CD4-positive, alpha-beta memory T cell (primary cell): Measurements from ENCODE around the gene IGSF8. TPM values are rescaled to one million over a fixed set of nuclear protein-coding genes. Genes with fewer than 3 reads are reported as not detected.
A peak's percentile ranks its signal among the peaks of the same experiment; 100 is the strongest.

ENCODE experiments used
- CTCF ChIA-PET: fragments of 350-600 bp; sonication (Branson Sonifier 250); formaldehyde crosslinking; loops from one replicate; lab custom pipeline; 2021; ENCODE audit warnings: inconsistent platforms; ENCODE audit not compliant: partially characterized antibody; lab: Charles Lee
- POLR2A ChIA-PET: fragments of 350-600 bp; sonication (Branson Sonifier 250); formaldehyde crosslinking; loops from one replicate; lab custom pipeline; 2021; ENCODE audit not compliant: partially characterized antibody; lab: Charles Lee
- DNase-seq, 5 donors: peaks; one replicate each; pipeline versions ENCODE4 v3.0.0 to v3.0.0-alpha.2; 2020 to 2022; ENCODE audit warnings: mixed read lengths in 1 of 5
- H3K27ac ChIP-seq: one replicate; pipeline ENCODE4 v1.7.0; 2013; ENCODE audit warnings: low read depth, low read length
- H3K27me3 ChIP-seq: 2 replicates; pipeline ENCODE4 v1.7.0; 2013; ENCODE audit warnings: mild to moderate bottlenecking, low read length, moderate library complexity; ENCODE audit not compliant: insufficient read depth
- H3K36me3 ChIP-seq: 2 replicates; pipeline ENCODE4 v1.7.0; 2013; ENCODE audit warnings: mild to moderate bottlenecking, low read length, moderate library complexity; ENCODE audit not compliant: insufficient read depth
- H3K4me1 ChIP-seq: 2 replicates; pipeline ENCODE4 v1.7.0; 2013; ENCODE audit warnings: mild to moderate bottlenecking, low read length, moderate library complexity; ENCODE audit not compliant: insufficient read depth
- H3K4me3 ChIP-seq, 2 donors: one replicate each; pipeline ENCODE4 v1.7.0; 2013; ENCODE audit warnings: low read length in 2 of 2, mild to moderate bottlenecking in 1 of 2
- H3K9me3 ChIP-seq, 2 donors: one replicate each; pipeline ENCODE4 v1.7.0; 2013; ENCODE audit warnings: low read length in 2 of 2, control low read depth in 1 of 2; ENCODE audit not compliant: control insufficient read depth in 1 of 2
- H3K27ac Mint-ChIP-seq, 7 donors: one replicate each; pipeline ENCODE4 v1.8.0; 2020 to 2021; ENCODE audit warnings: mixed read lengths in 7 of 7, mild to moderate bottlenecking in 6 of 7, inconsistent platforms in 3 of 7, moderate library complexity in 3 of 7
- H3K27me3 Mint-ChIP-seq, 2 donors: one replicate each; pipeline ENCODE4 v1.8.0; 2020 to 2021; ENCODE audit warnings: mixed read lengths in 2 of 2
- H3K36me3 Mint-ChIP-seq, 2 donors: one replicate each; pipeline ENCODE4 v1.8.0; 2020 to 2021; ENCODE audit warnings: mixed read lengths in 2 of 2, inconsistent platforms in 1 of 2, mild to moderate bottlenecking in 1 of 2
- H3K4me1 Mint-ChIP-seq, 4 donors: one replicate each; pipeline ENCODE4 v1.8.0; 2020 to 2021; ENCODE audit warnings: mixed read lengths in 4 of 4, mild to moderate bottlenecking in 1 of 4
- H3K4me3 Mint-ChIP-seq, 8 donors: one replicate each; pipeline ENCODE4 v1.8.0; 2020 to 2021; ENCODE audit warnings: mixed read lengths in 8 of 8, mild to moderate bottlenecking in 7 of 8, moderate library complexity in 6 of 8, inconsistent platforms in 3 of 8
- H3K9me3 Mint-ChIP-seq, 8 donors: one replicate each; pipeline ENCODE4 v1.8.0; 2020 to 2021; ENCODE audit warnings: mixed read lengths in 8 of 8, mild to moderate bottlenecking in 5 of 8, inconsistent platforms in 3 of 8, moderate library complexity in 1 of 8
- intact Hi-C: fragments of 100-400 bp; cut with micrococcal nuclease; formaldehyde crosslinking; loops from one replicate; pipeline ENCODE4 v1.15.1; 2023
- polyA plus RNA-seq, 2 donors: library from polyadenylated mRNA; unstranded; fragments of 300-500 nt; fragmentation: Illumina TruSeq; gene quantifications; one replicate each; pipeline ENCODE4 v1.2.3, GENCODE V29; 2021
- total RNA-seq, 2 experiments: library from RNA; stranded (reverse); gene quantifications; one replicate each; pipeline ENCODE4 v1.2.3, GENCODE V29; 2021

The IGSF8 gene
- total and polyA plus RNA-seq, 4 experiments from 2014 or later, result 36.8 to 51.2 (median 47.9) TPM

- no peaks in the 10 kb centered on the region for H3K9me3 Mint-ChIP-seq
- POLR2A ChIA-PET, result no interaction called here
- Histone ChIP-seq H3K27me3 (peaks cover 38% of the 10 kb centered on the region), H3K4me1 (peaks cover 3% of the 10 kb centered on the region), H3K4me3 (no peak overlapping the region), H3K36me3 (no peaks in the 10 kb centered on the region), H3K9me3 (no peaks in the 10 kb centered on the region), H3K27ac (no peak overlapping the region)
- intact Hi-C loops, result no loop called here
- peaks cover 37 to 43% of the 10 kb centered on the region in 2 donors for H3K27me3 Mint-ChIP-seq
- no peak for DNase-seq
- H3K36me3 Mint-ChIP-seq, result peaks cover 8 to 13% of the 10 kb centered on the region in 2 donors
- peaks cover 8 to 28% (median 18%) of the 10 kb centered on the region in 4 donors for H3K4me1 Mint-ChIP-seq
- CTCF ChIA-PET, result interaction anchor here (0.7 to 11.9 kb wide), 5 partner anchors 12 to 150 kb away, joined by 3 to 141 read pairs (median 18); partner anchors contain the start of genes IGSF8 and KCNJ10
- peak overlapping the region in 1 of 7 donors; percentile 42 for H3K27ac Mint-ChIP-seq
- peak overlapping the region in 7 of 8 donors; percentile 47 to 78 (median 66) for H3K4me3 Mint-ChIP-seq
These were observed 15.5 kb downstream of the IGSF8 start for GRCh38 chr1:160082926-160083325.

- Mint-ChIP-seq H3K9me3 (no peaks in the 10 kb centered on the region), H3K36me3 (peaks cover 6 to 12% of the 10 kb centered on the region in 2 donors), H3K27me3 (peaks cover 39 to 44% of the 10 kb centered on the region in 2 donors), H3K27ac (no peak overlapping the region), H3K4me1 (peaks cover 8 to 28% (median 18%) of the 10 kb centered on the region in 4 donors), H3K4me3 (peak overlapping the region in 5 of 8 donors; percentile 0 to 41 (median 25))
- Histone ChIP-seq H3K4me1 (peaks cover 3% of the 10 kb centered on the region), H3K9me3 (no peaks in the 10 kb centered on the region), H3K27ac (no peak overlapping the region), H3K36me3 (no peaks in the 10 kb centered on the region), H3K4me3 (no peak overlapping the region), H3K27me3 (peaks cover 38% of the 10 kb centered on the region)
- CTCF ChIA-PET, result interaction anchor here (0.8 to 11.9 kb wide), 6 partner anchors 11 to 149 kb away, joined by 3 to 141 read pairs (median 12); partner anchors contain the start of genes IGSF8 and KCNJ10
- DNase-seq, result no peak
- intact Hi-C loops, result no loop called here
- POLR2A ChIA-PET, result no interaction called here
These were observed 15.9 kb downstream of the IGSF8 start for GRCh38 chr1:160082487-160082886.

- no peak within 1 kb of the TSS for H3K4me3 ChIP-seq
- peaks cover 8 to 28% (median 18%) of the 10 kb centered on the region in 4 donors for H3K4me1 Mint-ChIP-seq
- intact Hi-C loops, result no loop called here
- no peaks in the 10 kb centered on the region for H3K36me3 ChIP-seq
- H3K4me3 Mint-ChIP-seq, result no peak within 1 kb of the TSS
- no peak for DNase-seq
- H3K36me3 Mint-ChIP-seq, result peaks cover 0 to 4% of the 10 kb centered on the region in 2 donors
- peaks cover 3% of the 10 kb centered on the region for H3K4me1 ChIP-seq
- ChIA-PET POLR2A (interaction anchor here (1.1 kb wide), 1 partner anchor 182 kb away, joined by 3 read pairs; no protein-coding TSS in a partner anchor), CTCF (interaction anchor here (0.8 to 11.9 kb wide), 9 partner anchors 9 to 148 kb away, joined by 3 to 141 read pairs (median 5); partner anchors contain the start of genes IGSF8 and KCNJ10)
- no peaks in the 10 kb centered on the region for H3K9me3 Mint-ChIP-seq
- H3K27ac ChIP-seq, result no peak within 1 kb of the TSS
- peak within 1 kb of the TSS in 1 of 7 donors; percentile 36 for H3K27ac Mint-ChIP-seq
- H3K27me3 ChIP-seq, result peaks cover 38% of the 10 kb centered on the region
- H3K27me3 Mint-ChIP-seq, result peaks cover 44 to 48% of the 10 kb centered on the region in 2 donors
- H3K9me3 ChIP-seq, result no peaks in the 10 kb centered on the region
These were observed 17.0 kb downstream of the IGSF8 start, which contains the start of gene KCNJ9 for GRCh38 chr1:160081261-160081936. Gene KCNJ9, plus strand, starts transcription at chr1:160081538. Its CDS starts 2,493 bp downstream, at chr1:160084031.

GRCh38 chr1:160080381-160081100 is 17.9 kb downstream of the IGSF8 start:
- H3K4me1 Mint-ChIP-seq, result peaks cover 6 to 22% (median 13%) of the 10 kb centered on the region in 4 donors
- H3K27me3 ChIP-seq, result peaks cover 38% of the 10 kb centered on the region
- H3K9me3 Mint-ChIP-seq, result no peaks in the 10 kb centered on the region
- ChIA-PET POLR2A (interaction anchor here (1.1 kb wide), 1 partner anchor 183 kb away, joined by 3 read pairs; no protein-coding TSS in a partner anchor), CTCF (interaction anchor here (1.2 to 11.9 kb wide), 6 partner anchors 9 to 147 kb away, joined by 4 to 141 read pairs (median 12); partner anchors contain the start of genes IGSF8 and KCNJ10)
- no peaks in the 10 kb centered on the region for H3K36me3 ChIP-seq
- H3K27ac Mint-ChIP-seq, result no peak overlapping the region
- intact Hi-C loops, result no loop called here
- H3K4me1 ChIP-seq, result peaks cover 3% of the 10 kb centered on the region
- no peak overlapping the region for H3K4me3 ChIP-seq
- no peak for DNase-seq
- H3K27me3 Mint-ChIP-seq, result peaks cover 49% of the 10 kb centered on the region in 2 donors
- no peaks in the 10 kb centered on the region for H3K9me3 ChIP-seq
- no peak overlapping the region for H3K27ac ChIP-seq
- H3K4me3 Mint-ChIP-seq, result no peak overlapping the region
- peaks cover 0 to 2% of the 10 kb centered on the region in 2 donors for H3K36me3 Mint-ChIP-seq

- peaks cover 3 to 18% (median 10%) of the 10 kb centered on the region in 4 donors for H3K4me1 Mint-ChIP-seq
- CTCF ChIA-PET, result interaction anchor here (0.8 to 11.9 kb wide), 16 partner anchors 8 to 272 kb away, joined by 3 to 141 read pairs (median 8); partner anchors contain the start of genes IGSF8, KCNJ10 and PIGM
- H3K27ac ChIP-seq, result no peak overlapping the region
- H3K9me3 Mint-ChIP-seq, result no peaks in the 10 kb centered on the region
- no peak overlapping the region for H3K4me3 Mint-ChIP-seq
- H3K27me3 Mint-ChIP-seq, result peaks cover 51 to 58% of the 10 kb centered on the region in 2 donors
- H3K4me1 ChIP-seq, result peaks cover 3% of the 10 kb centered on the region
- no peak for DNase-seq
- no peaks in the 10 kb centered on the region for H3K9me3 ChIP-seq
- H3K36me3 ChIP-seq, result no peaks in the 10 kb centered on the region
- H3K4me3 ChIP-seq, result no peak overlapping the region
- intact Hi-C loops, result no loop called here
- H3K36me3 Mint-ChIP-seq, result no peaks in the 10 kb centered on the region
- H3K27me3 ChIP-seq, result peaks cover 38% of the 10 kb centered on the region
- POLR2A ChIA-PET, result interaction anchor here (1.0 to 1.5 kb wide), 2 partner anchors 10 to 18 kb away, joined by 4 to 7 read pairs; partner anchors contain the start of gene IGSF8
- H3K27ac Mint-ChIP-seq, result no peak overlapping the region
These were observed 19.0 kb downstream of the IGSF8 start for GRCh38 chr1:160079448-160079847.

GRCh38 chr1:160078512-160079195 is 19.8 kb downstream of the IGSF8 start:
- H3K36me3 Mint-ChIP-seq, result no peaks in the 10 kb centered on the region
- no peaks in the 10 kb centered on the region for H3K36me3 ChIP-seq
- no peak overlapping the region for H3K27ac Mint-ChIP-seq
- ChIA-PET POLR2A (interaction anchor here (1.0 to 1.5 kb wide), 2 partner anchors 11 to 19 kb away, joined by 4 to 7 read pairs; partner anchors contain the start of gene IGSF8), CTCF (interaction anchor here (0.6 to 11.9 kb wide), 23 partner anchors 9 to 1366 kb away, joined by 3 to 141 read pairs (median 5); partner anchors contain the start of genes IGSF8, KCNJ10 and PIGM)
- H3K9me3 ChIP-seq, result no peaks in the 10 kb centered on the region
- no peak overlapping the region for H3K4me3 ChIP-seq
- H3K4me1 Mint-ChIP-seq, result peaks cover 0 to 12% (median 4%) of the 10 kb centered on the region in 4 donors
- H3K4me1 ChIP-seq, result no peaks in the 10 kb centered on the region
- no peaks in the 10 kb centered on the region for H3K9me3 Mint-ChIP-seq
- DNase-seq, result peak; percentile 45 to 57 (median 54)
- H3K27ac ChIP-seq, result no peak overlapping the region
- no peak overlapping the region for H3K4me3 Mint-ChIP-seq
- intact Hi-C loops, result no loop called here
- peaks cover 51 to 60% of the 10 kb centered on the region in 2 donors for H3K27me3 Mint-ChIP-seq
- peaks cover 38% of the 10 kb centered on the region for H3K27me3 ChIP-seq
